Measurements from ENCODE around the gene ZNF407.

- TF ChIP-seq EGR1 (IDR thresholded peaks at IDR 0.05; ENCODE audit: low read depth in 2 of 2) (no peak), RAD21 (IDR thresholded peaks at IDR 0.05) (no peak), CTCF (IDR thresholded peaks at IDR 0.05; ENCODE audit: low read depth, low read length, missing input control) (no peak), MAX (IDR thresholded peaks at IDR 0.05) (no peak), ZBTB33 (IDR thresholded peaks at IDR 0.05) (no peak), RXRA (IDR thresholded peaks at IDR 0.05) (no peak), SP1 (IDR thresholded peaks at IDR 0.05) (no peak), YY1 (IDR thresholded peaks at IDR 0.05) (no peak), GABPA (IDR thresholded peaks at IDR 0.05 in 1 of 2, conservative IDR thresholded peaks at IDR 0.05 in 1 of 2) (no peak), REST (IDR thresholded peaks at IDR 0.05) (no peak), TAF1 (conservative IDR thresholded peaks at IDR 0.05) (no peak), HNF4G (IDR thresholded peaks at IDR 0.05) (no peak), JUND (IDR thresholded peaks at IDR 0.05) (no peak), FOXA2 (IDR thresholded peaks at IDR 0.05) (no peak)
Measured at GRCh38 chr18:75035928-75036327, 438.3 kb downstream of the ZNF407 start.
